CD4-positive, alpha-beta T cell treated with Interleukin-21 for 1 hour (primary cell): ENCODE data around the gene SNX10.
A peak's percentile ranks its signal among the peaks of the same experiment; 100 is the strongest.

Experiments used
- DNase-seq: peaks from one replicate; pipeline ENCODE4 v3.0.0-alpha.2; 2020

The SNX10 gene

DNA sequence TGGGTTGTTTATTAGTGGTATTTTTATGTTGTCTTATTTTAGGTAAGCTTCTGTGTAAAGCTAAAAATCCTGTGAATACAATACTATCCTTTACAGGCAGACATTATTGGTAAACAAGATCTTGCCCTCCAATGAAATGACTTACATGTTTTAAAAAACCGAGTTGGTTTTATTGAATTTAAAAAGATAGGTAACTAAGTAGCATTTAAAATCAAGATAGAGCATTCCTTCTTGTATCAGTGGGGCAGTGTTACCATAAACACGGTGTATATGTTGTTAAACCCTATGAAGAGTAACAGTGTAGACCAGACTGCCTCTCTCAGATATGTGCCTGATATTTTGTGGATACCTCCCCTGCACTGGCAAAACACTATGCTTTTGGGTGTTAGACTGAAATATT, 81.0 kb downstream of the SNX10 start:
- no peak for DNase-seq

DNA sequence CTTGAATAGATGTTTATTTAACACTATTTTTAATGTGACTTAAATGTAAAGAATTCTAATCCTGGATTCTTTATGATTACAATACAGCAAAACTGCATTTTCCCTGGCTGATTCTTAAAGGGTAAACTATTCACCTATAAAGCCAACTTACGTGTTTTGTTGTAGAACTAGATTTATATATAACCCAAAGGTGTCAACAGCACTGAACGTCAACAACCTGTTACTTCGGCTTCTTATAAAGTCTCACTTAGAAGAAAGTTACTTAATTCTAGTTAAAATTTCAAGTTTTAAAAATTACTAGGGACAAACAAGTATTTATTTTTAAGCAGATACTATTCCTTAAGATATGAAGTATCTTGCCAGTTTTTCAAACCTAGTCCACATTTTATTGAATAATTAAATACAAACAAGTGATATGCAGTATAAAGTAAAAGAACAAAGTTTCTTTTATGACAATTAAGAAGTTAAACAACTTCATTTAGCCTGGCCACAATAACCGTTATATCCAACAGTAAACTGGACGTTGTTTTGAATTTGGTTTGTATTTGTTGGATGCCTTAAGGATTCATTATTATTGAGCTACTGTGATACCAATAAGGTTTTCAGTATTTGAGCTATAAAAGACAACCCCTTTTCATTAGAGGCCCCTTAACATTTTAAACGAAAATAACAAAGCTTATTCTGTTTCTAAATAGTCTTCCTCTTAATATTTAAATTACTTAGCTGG, 83.1 kb downstream of the SNX10 start:
- no peak for DNase-seq

DNA sequence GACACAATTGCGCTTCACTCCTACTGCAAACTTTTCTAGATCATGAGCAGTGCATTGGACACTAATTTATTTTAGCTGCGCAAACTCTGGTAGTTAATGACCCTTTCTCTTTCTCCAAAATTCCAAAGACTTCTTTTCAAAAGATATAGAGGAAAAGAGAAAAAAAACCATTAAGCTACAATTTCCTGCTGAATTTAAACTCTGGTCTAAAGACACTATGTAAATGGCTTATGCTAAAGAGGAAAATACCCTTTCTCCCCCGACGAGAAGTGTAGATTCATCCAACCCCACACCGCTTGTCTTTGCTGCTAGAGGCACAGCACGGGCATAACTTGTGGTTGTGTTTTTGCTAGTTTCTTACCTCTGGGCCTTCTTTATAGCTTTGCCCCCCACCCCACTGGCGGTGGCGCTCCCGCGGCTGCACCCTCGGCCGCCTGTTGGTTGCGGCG, 84.1 kb downstream of the SNX10 start:
- no peak for DNase-seq

DNA sequence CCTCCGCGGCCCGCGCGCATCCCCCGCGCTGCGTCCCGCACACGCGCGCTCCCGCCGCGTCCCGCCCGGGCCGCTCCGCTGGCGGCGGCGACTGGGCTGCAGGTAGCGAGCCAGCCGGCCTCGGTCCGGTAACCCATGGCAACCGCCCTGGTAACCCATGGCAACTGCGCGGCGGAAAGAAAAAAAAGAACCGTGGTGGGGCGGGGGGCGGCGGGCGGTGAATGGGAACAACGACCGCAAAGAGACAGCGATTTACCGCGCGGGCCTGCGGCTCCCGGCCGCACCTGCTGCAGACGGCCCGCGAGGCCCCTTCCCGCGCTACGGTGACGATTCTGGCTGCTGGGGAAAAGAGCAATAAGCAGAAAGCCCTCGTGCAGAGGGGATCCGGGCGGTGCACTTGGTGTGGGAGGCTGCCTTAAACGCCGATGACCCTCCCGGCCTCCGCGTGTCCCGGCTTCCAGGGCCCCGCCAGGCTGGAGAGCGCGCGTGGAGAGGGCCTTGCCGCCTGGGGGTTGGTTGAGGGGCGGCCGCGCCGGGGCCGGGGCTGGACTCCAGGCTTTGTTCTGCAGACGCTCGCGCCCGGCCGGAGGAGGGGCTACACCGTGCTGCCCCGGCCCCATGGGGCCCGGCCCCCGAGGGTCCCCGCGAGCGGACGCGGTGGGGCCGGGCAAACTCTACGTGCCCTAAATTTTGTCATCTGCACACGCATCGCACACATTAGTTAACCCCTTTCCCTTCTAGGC, 84.7 kb downstream of the SNX10 start:
- peak; percentile 40 for DNase-seq

DNA sequence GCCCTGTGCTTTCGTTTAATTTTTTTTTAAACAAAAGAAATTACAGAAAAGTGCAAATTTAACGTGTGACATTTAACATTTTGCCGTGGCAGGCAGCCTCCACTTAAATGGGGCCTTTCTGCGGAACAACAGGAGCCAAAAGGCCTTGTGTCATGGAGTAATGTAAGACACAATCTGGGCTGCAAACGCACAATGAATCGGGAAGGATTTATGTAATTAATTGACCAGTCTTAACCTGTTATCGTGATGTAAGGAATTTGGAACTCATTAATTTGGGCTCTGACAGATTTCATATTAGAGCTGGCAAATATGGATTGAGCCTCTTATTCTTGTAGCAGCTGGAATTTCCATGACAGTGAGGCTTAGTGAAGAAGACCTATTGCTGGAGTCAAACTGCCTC, 86.4 kb downstream of the SNX10 start:
- no peak for DNase-seq

DNA sequence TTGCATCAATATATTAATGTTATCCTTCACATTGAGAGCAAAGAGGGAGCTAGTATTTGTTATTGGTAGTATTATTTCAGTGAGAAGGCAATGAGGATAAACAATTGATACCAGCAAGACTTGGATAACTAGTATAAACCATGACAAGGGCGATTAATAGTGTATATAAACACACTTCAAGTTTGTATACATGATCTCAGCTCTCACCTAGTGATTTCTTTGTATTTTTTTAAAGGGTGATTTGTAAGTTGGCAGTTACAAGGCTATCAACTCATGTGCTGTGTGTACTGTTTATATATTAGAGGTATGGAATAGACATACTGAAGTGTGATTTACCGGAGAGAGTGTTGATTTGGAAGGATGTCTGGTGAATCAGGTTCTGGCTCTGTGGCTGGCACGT, 88.0 kb downstream of the SNX10 start:
- DNase-seq = no peak

DNA sequence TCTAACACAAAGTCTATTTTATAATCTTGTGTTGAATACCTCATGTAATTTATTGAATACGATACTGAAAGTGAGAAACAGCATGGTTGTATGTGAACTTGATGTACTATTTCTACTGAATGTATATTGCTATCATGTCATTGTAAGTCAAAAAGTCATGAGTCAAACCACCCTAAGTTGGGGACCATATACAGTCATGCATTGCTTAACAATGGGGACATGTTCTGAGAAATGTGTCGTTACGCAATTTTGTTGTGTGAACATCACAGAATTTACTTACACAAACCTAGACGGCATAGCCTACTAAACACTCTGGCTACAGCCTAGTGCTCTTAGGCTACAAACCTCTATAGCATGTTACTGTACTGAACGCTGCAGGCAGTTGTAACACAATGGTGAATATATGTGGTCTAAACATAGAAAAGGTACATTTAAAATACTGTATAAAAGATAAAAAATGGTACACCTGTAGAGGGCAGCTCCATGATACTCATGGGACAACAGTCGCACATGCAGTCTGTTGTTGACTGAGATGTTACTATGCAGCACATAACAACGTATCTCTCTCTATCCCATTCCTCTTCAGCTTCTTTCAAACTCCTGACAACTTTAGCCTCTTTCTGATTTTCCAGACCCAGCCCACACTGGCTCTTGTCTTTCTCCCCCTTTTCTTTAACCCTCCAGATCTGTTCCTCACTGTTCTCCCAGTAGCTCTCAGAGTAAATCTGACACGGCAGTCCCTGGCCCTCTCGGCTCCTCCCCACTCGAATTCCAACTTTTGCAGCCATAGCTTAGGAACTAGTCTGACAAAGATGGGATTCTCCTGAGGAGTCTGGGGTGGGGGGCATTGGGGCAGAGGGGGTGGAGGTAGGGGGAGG, 90.1 kb downstream of the SNX10 start:
- DNase-seq = no peak

DNA sequence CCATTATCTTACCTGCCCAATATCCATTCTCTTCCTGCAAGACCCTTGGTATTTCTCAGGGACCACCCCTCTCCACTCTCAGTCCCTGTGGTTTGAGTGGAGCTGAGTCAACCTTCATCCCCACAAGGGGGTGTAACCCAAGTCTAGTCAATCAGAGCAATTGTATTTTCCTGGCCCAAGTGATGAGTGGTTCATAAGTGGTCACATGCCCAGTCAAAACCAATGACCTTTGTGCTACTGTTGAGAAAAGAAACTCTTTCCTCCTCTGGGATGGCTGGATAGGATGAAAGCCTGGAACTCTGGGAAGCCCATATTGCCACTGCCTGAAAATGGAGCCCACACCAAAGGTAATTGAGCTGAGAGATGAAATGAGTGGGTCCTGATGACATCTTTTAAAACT, 93.6 kb downstream of the SNX10 start:
- DNase-seq = no peak

DNA sequence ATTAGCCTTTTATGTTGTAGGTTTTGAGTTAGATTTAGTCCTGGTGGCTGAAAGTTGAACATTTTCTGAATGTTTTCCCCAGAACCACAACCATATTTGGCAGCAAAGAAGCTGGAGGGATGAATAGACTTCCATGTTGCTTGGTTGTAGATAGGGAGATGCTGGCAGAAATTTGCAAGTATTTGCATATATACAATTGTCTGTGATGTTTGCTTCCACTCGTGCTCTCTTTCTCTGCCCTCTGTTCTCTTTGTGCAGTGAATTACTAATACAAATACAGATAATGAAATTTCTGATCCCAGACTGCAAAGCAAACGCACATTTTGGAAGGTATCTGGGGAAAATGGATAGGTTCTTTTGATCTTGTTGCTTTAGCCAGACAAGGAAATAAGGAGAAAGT, 96.1 kb downstream of the SNX10 start:
- DNase-seq = no peak

DNA sequence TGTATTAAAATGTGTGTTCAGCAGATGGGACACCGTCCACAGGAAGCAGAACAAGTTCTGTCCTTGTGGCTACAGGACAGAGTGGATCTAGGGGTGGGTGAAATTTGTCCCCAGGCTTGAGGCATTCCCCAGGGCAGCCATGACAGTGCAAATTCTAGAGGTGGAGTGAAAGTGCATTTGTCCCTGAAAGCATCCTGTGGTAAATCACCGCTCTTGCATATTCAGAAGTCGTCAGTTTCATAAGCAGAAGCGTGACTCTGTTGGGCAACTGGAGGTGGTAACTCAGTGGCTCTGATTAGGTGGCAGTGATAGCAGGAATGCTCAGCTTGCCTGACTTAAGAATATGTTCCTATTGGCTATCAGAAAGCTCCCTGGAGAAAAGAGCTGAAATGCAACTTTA, 96.6 kb downstream of the SNX10 start:
- no peak for DNase-seq

DNA sequence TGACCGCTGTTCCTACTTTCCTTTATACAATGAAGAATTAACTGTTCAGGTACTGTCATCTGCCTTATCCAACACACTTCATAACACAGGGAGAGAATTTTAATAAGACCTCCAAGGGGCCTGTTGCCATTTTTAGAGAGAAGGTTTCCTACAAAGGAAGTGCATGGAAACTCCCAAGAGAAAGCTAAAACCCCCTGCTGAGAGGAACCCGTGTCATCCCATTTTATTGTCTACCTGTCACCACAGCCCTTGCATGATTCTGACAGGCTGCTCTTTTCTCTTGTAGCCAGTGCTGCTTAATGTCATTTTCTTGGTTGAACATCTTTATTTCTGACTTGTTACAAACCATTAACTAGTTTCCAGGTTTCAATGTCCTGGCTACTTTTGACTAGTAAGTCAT, 98.4 kb downstream of the SNX10 start:
- no peak for DNase-seq

DNA sequence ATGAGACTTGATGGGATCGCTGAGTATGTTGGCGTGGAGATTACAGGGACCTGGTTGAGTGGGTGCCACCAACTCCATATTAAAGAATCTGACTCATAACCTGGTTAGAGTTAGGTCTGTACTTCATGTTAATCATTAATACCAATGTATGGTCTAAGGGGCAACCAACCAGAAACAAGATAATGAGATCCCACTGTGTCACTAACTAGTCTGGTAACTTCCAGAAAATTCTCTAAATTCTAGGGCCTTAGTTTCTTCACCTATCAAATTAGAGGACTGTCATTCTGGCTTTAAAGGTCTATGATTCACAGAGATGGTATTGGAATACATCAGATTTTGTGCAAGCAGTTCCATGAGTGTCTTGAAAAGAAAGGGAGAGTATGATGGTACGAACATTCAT, 102.2 kb downstream of the SNX10 start:
- no peak for DNase-seq

DNA sequence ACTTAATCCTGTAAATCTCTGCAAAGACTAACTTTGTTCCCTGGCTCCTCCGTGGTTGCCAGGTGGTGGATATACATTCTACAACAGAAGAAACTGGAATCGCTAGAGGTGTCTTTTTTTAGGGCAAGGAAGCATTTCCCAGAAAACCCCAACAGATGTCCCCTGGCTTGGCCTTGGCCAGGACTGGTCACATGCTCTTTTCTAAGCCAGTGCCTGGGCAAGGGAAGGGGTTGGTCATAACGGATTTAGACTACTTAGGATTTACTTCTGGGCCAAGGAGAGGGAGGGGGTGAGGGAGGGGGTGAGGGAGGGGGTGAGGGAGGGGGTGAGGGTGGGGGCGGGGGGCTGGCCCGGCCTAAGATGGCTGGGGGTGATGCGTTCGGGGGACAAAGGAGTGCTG, 105.7 kb downstream of the SNX10 start:
- no peak for DNase-seq

DNA sequence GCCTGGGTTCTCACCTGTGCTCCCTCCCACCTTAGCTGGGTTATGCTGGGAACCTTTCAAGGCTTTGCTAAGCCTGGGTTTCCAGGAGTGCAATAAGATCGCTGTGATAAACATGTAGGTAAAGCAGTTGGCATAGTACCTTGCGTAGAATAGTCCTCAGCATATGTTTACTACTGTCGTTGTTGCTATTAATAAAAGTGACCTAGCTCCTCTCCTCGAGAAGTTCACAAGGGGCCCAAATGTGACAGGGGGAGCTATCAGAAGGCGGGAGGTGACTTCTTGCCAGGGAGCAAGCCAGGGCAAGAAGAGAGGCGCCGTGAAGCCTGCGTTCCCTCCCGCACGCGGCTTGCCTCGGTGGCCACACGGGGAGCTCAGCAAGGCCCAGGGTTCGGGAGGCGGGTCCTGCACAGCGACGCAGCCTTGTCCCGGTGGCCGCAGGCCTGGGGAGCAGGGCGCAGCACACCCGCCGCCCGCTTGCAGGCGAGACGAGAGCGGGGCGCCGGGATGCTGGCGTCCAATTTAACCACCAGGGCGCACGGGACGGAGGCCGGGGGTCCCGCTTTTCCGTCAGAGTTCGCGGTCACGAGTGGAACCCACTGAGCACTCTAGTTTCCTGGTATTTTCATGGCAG, 106.2 kb downstream of the SNX10 start:
- DNase-seq = no peak

DNA sequence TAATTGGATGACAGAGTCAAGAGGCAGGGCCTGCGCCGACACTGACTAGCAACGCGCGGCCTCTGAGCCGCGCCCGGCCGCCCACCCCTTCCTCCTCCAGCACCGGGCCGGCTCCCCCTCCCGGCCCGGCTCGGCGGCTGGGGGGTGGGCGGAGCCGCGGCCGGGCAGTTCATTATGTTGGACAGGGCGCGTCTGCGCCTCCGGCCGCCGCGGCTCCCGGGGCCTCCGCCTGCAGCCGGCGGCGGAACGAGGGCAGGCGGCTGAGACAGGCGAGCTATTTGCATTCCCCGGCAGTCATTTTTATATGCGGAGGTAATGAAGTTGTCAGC, 106.7 kb downstream of the SNX10 start:
- DNase-seq = no peak

DNA sequence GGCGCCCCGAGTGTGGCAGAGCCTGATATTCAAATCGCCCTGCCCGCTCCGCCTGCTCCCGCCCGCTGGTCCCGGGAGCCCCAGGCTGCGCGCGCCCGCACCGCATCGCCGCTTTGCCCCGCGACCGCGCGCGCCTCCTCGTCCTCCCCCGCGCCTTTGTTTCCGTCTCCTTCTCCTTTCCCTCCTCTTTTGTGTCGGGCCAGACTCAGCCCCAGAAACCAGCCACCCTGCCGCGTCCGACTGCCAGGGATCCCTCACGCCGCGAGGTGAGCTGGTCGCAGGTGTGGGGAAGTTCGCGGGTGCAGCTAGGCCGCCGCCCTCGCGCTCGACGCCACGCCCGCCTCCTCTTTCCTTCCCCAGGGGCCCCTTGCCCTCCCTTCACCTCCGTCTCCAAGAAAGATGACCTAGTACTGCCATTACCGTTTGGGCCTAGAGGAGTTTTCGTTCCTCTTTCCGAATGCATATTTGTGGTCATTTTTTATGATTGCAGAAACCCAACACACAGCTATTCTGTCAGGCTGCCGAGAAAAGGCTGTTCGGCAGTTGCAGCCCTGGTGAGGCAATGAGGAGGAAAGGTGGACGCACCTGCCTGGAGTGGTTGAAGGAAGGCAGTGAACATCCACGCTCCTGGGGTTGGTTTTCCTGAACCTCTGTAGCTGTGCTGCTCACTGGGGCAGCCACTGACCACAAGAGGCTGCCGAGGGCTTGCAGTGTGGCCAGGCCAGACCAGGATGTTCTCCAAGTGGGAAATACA, 107.3 kb downstream of the SNX10 start:
- no peak for DNase-seq

DNA sequence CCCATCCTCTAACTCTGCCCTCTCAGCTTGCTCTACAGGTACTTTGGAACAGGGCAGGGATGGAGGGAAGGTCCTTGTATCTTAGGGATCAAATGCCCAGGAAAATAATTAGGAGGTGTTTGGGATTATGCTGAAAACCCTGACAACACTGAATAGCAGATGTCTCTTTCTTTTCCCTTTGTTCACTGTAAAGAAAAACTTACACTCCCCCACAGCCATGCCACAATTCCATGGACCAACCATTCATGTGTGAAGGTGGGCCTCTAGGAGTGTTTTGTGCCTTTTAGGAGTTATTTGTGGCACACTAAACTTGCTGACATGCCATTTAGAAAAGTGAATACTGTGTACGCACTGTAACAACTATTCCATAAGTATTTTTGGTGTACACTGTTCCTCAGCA, 108.1 kb downstream of the SNX10 start:
- no peak for DNase-seq

DNA sequence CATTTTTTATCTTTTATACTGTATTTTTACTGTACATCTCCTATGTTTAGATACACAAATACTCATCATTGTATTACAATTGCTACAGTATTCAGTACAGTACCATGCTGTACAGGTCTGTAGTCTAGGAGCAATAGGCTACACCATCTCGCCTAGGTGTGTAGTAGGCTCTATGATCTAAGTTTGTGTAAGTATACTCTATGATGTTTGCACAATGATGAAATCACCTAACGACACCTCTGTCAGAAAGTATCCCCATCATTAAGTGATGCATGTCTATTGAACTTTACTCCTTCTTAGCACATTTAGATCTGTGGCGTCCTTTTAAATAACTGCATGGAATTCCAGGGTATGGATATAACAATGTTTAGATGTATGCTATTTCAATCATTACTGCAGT, 112.0 kb downstream of the SNX10 start:
- DNase-seq = no peak

DNA sequence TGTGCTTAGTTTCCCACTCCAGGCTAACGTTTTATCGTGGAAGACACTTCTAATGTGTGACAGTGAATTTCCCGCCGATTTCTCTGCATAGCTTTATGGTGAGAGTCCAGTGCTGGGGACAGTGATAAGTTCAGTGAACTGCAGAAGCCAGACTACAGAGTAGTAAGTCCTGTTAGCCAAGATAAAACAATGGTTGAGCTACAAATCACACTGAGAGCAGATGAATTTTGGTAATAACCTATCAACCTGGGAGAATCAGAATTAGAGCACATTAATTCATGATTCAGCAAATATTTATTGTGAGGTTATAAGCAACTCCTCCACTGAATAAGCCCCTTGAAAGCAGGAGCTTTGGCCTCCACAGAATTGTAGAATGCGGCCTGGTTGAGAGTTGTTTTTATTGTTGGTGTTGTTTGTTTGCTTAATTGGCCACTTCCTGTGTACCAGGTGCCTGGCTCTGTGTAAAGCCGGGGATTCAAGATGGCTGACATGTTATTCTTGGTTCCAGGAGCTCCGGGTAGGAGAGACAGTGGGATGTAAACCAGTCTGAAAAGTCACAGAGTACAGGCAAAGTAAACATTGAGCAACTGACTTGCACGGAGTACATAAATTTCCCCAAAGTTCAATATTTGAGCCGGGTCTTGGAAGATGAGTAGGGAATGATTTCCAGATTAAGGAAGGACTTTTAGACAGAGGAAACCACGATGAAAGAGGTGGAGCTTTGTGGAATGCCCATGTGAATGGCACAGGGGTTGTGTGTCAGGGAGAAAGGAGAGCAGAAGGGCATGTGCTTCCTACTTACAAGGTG, 112.7 kb downstream of the SNX10 start:
- DNase-seq = no peak

DNA sequence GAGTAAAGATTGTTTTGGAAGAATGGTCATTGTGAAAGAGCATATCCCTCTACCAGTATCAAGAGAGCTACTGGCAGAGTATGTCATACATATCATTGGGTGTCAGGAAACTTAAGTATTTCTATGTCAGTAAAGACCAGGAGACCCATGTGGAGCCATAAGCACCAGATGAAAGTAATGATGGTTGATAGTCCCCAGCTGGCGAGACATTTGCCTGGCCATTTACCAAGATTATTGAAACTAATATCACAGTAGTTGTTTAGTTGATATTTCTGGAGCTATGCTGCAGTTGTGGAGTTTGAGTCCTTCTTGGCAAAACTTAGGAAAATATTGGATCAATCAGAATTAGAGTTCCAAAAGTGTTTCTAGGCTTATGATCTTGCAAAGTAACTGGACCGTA, 114.8 kb downstream of the SNX10 start:
- DNase-seq = no peak

DNA sequence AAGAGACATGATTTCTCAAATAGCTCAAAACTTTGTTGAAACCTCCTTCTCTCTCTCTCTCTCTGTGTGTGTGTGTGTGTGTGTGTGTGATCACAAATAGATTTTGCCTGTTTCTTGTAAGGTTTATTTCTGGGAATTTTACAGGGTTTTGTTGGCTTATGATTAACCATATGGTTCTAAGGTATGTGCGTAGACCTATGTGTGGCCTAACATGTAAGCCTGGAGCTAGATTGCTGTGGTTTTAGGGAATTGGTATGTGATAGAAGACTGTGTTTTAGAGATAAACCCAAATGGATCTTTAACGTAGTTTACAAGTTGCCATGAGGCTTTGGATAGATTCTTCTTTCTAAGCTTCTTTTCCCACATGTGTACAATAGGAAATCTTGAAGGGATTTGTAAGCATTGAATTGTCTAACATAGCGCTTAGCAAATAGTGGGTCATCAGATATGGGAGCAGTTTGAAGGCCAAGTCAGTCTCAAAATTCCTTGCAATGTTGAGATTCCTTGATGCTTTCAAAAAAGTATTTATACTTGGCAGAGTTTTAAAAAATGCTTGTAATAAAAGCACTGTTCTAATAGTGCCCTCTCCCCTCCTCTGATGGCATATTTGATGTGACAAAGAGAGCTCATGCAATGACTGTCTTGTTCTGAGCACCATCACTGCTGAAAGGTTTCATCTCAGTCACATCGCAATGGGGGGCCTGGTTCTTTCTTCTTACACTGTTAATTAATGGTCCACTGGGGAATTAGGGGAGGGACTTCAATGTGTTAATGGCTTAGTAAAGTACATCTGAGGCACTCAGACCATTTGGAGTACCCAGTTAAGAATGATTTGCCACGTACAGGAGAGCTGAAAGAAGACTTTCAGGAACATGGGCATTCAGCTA, 118.2 kb downstream of the SNX10 start:
- DNase-seq = no peak
